Astrocyte (in vitro differentiated cells and primary cell): ENCODE measurements around the gene ATP11A. TPM values are rescaled to one million over a fixed set of nuclear protein-coding genes. Genes with fewer than 3 reads are reported as not detected.

Experiments
- DNase-seq: peaks from one replicate; pipeline ENCODE4 v3.0.0-alpha.2; 2010; ENCODE audit warnings: low read depth
- FAIRE-seq: peaks from 2 replicates; lab custom pipeline; 2011; peaks lifted over from hg19 to GRCh38; lab: Jason Lieb, UNC
- H2AFZ ChIP-seq: 2 replicates; pipeline ENCODE4 v1.6.0; 2012; ENCODE audit warnings: low read depth, low read length, inconsistent platforms
- H3K27ac ChIP-seq: 2 replicates; pipeline ENCODE4 v1.5.1; 2011; ENCODE audit warnings: low read depth, low read length, inconsistent platforms
- H3K27me3 ChIP-seq: 2 replicates; pipeline ENCODE4 v1.6.0; 2011; ENCODE audit warnings: low read length, inconsistent platforms; ENCODE audit not compliant: insufficient read depth
- H3K36me3 ChIP-seq: 2 replicates; pipeline ENCODE4 v1.5.1; 2011; ENCODE audit warnings: low read length, inconsistent platforms; ENCODE audit not compliant: insufficient read depth
- H3K4me1 ChIP-seq: 2 replicates; pipeline ENCODE4 v1.5.1; 2011; ENCODE audit warnings: low read length, inconsistent platforms; ENCODE audit not compliant: insufficient read depth
- H3K4me2 ChIP-seq: 2 replicates; pipeline ENCODE4 v1.6.0; 2012; ENCODE audit warnings: low read length, inconsistent platforms
- H3K4me3 ChIP-seq: 2 replicates; pipeline ENCODE4 v1.5.1; 2011; ENCODE audit warnings: low read depth, mild to moderate bottlenecking, low read length, inconsistent platforms; ENCODE audit not compliant: insufficient read depth
- H3K79me2 ChIP-seq: 2 replicates; pipeline ENCODE4 v1.6.0; 2012; ENCODE audit warnings: mild to moderate bottlenecking, low read length, inconsistent platforms; ENCODE audit not compliant: insufficient read depth
- H3K9ac ChIP-seq: 2 replicates; pipeline ENCODE4 v1.6.0; 2012; ENCODE audit warnings: mild to moderate bottlenecking, low read length, inconsistent platforms
- H3K9me3 ChIP-seq: 2 replicates; pipeline ENCODE4 v1.5.1; 2012; ENCODE audit warnings: low read depth, mild to moderate bottlenecking, low read length, inconsistent platforms; ENCODE audit not compliant: insufficient read depth
- H4K20me1 ChIP-seq: 2 replicates; pipeline ENCODE4 v1.6.0; 2012; ENCODE audit warnings: low read length, inconsistent platforms; ENCODE audit not compliant: insufficient read depth
- H3K27ac Mint-ChIP-seq: one replicate; pipeline ENCODE4 v1.8.0; 2021; ENCODE audit warnings: mild to moderate bottlenecking, mixed read lengths; ENCODE audit not compliant: unreplicated experiment
- H3K27me3 Mint-ChIP-seq: one replicate; pipeline ENCODE4 v1.8.0; 2021; ENCODE audit warnings: low read depth, mixed read lengths; ENCODE audit not compliant: unreplicated experiment
- H3K36me3 Mint-ChIP-seq: one replicate; pipeline ENCODE4 v1.8.0; 2021; ENCODE audit warnings: low read depth, mixed read lengths; ENCODE audit not compliant: unreplicated experiment
- H3K4me1 Mint-ChIP-seq: one replicate; pipeline ENCODE4 v1.8.0; 2021; ENCODE audit warnings: low read depth, mixed read lengths; ENCODE audit not compliant: unreplicated experiment
- H3K4me3 Mint-ChIP-seq: one replicate; pipeline ENCODE4 v1.8.0; 2021; ENCODE audit warnings: mild to moderate bottlenecking, moderate library complexity, mixed read lengths; ENCODE audit not compliant: unreplicated experiment
- H3K9me3 Mint-ChIP-seq: one replicate; pipeline ENCODE4 v1.8.0; 2021; ENCODE audit warnings: mild to moderate bottlenecking, mixed read lengths; ENCODE audit not compliant: unreplicated experiment
- EZH2 ChIP-seq: IDR thresholded peaks from 2 replicates; pipeline ENCODE4 v1.6.1; 2012; ENCODE audit warnings: mild to moderate bottlenecking, low read length, inconsistent platforms; ENCODE audit not compliant: insufficient read depth
- total RNA-seq: library from RNA; stranded (reverse); gene quantifications from 2 replicates; pipeline ENCODE4 v1.2.1, GENCODE V29; 2021
- TF ChIP-seq, protein P1 (sequence below): IDR thresholded peaks from 2 replicates; pipeline ENCODE4 v1.5.1; 2011; ENCODE audit warnings: low read depth, mild to moderate bottlenecking, inconsistent platforms, low read length, moderate library complexity; ENCODE audit not compliant: insufficient read depth

The ATP11A gene
- total RNA-seq, 1 donor from 2014 or later, result 38.9 TPM

- FAIRE-seq (no peak), DNase-seq (no peak)
- Histone ChIP-seq H2AFZ (no peak overlapping the region), H3K9me3 (no peaks in the 10 kb centered on the region), H4K20me1 (peaks cover 21% of the 10 kb centered on the region), H3K36me3 (no peaks in the 10 kb centered on the region), H3K4me1 (peaks cover 2% of the 10 kb centered on the region), H3K9ac (no peak overlapping the region), H3K27me3 (peaks cover 12% of the 10 kb centered on the region), H3K4me3 (no peak overlapping the region), H3K4me2 (no peak overlapping the region), H3K79me2 (peaks cover 12% of the 10 kb centered on the region), H3K27ac (no peak overlapping the region)
- Mint-ChIP-seq H3K27ac (no peak overlapping the region), H3K36me3 (peaks cover 3% of the 10 kb centered on the region), H3K4me3 (no peak overlapping the region), H3K9me3 (no peaks in the 10 kb centered on the region), H3K4me1 (peaks cover 26% of the 10 kb centered on the region), H3K27me3 (no peaks in the 10 kb centered on the region)
- no peak for TF ChIP-seq EZH2
Observed at GRCh38 chr13:112696001-112696868, 6.4 kb downstream of the ATP11A start.

- H3K4me3 Mint-ChIP-seq, result no peak overlapping the region
- H3K27me3 ChIP-seq, result peaks cover 6% of the 10 kb centered on the region
- H3K27ac ChIP-seq, result no peak overlapping the region
- peaks cover 4% of the 10 kb centered on the region for H3K36me3 Mint-ChIP-seq
- no peaks in the 10 kb centered on the region for H3K9me3 ChIP-seq
- no peak for DNase-seq
- peaks cover 19% of the 10 kb centered on the region for H3K4me1 Mint-ChIP-seq
- TF ChIP-seq EZH2, result no peak
- TF ChIP-seq, protein P1, sequence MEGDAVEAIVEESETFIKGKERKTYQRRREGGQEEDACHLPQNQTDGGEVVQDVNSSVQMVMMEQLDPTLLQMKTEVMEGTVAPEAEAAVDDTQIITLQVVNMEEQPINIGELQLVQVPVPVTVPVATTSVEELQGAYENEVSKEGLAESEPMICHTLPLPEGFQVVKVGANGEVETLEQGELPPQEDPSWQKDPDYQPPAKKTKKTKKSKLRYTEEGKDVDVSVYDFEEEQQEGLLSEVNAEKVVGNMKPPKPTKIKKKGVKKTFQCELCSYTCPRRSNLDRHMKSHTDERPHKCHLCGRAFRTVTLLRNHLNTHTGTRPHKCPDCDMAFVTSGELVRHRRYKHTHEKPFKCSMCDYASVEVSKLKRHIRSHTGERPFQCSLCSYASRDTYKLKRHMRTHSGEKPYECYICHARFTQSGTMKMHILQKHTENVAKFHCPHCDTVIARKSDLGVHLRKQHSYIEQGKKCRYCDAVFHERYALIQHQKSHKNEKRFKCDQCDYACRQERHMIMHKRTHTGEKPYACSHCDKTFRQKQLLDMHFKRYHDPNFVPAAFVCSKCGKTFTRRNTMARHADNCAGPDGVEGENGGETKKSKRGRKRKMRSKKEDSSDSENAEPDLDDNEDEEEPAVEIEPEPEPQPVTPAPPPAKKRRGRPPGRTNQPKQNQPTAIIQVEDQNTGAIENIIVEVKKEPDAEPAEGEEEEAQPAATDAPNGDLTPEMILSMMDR, result no peak
- H3K9me3 Mint-ChIP-seq, result no peaks in the 10 kb centered on the region
- no peaks in the 10 kb centered on the region for H3K4me1 ChIP-seq
- peaks cover 14% of the 10 kb centered on the region for H4K20me1 ChIP-seq
- H3K9ac ChIP-seq, result no peak overlapping the region
- H3K4me3 ChIP-seq, result no peak overlapping the region
- no peak overlapping the region for H3K27ac Mint-ChIP-seq
- no peak for FAIRE-seq
- peaks cover 7% of the 10 kb centered on the region for H3K79me2 ChIP-seq
- no peak overlapping the region for H2AFZ ChIP-seq
- H3K4me2 ChIP-seq, result no peak overlapping the region
- no peaks in the 10 kb centered on the region for H3K27me3 Mint-ChIP-seq
- no peaks in the 10 kb centered on the region for H3K36me3 ChIP-seq
Observed at GRCh38 chr13:112696869-112697465, 7.1 kb downstream of the ATP11A start.

DNA sequence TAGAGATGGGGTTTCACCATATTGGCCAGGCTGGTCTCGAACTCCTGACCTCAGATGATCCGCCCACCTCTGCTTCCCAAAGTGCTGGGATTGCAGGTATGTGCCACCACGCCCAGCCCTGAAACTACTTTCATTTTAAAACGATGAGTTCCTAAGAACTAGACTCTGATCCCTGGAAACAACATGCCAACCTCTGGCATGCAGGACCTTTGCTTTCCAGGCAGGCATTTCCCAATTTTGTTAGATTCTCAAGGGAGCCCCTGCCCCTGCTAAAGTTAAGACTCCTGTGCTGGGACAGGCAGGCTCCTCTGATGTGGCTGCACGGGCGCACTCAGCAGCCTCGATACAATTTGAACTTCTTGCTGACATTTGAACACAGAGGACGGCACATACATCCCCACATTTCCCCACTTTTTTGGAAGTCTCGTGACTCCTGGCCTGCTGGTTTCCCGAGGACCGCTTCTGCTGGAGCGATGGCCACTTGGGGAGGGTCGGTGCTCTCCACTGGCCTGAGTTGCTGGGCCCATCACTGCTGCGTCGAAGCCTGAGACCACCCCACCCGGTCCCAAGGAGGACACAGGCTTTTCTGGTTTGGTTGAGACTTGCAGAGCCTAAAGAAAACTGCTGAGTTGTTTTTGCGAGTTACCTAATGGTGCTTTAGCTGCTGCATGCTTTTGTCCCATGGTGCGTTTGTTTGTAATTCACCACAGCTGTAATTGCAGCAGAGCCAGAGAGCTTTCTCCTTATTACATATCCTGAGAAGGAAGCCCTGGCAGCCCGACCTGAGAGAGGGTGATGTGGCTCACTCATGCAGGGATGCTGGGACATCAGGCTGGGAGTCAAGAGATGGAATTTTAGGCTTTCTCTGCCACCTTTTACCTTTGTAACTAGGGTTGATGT lies 8.2 kb downstream of the ATP11A start:
- Mint-ChIP-seq H3K4me1 (peaks cover 13% of the 10 kb centered on the region), H3K4me3 (no peak overlapping the region), H3K27me3 (no peaks in the 10 kb centered on the region), H3K9me3 (no peaks in the 10 kb centered on the region), H3K36me3 (peaks cover 4% of the 10 kb centered on the region), H3K27ac (peak overlapping the region; percentile 58)
- H4K20me1 ChIP-seq, result peaks cover 12% of the 10 kb centered on the region
- DNase-seq, result no peak
- H3K79me2 ChIP-seq, result peaks cover 5% of the 10 kb centered on the region
- TF ChIP-seq EZH2, result no peak
- TF ChIP-seq, protein P1, result no peak
- H3K9ac ChIP-seq, result no peak overlapping the region
- H3K9me3 ChIP-seq, result no peaks in the 10 kb centered on the region
- no peak overlapping the region for H3K4me3 ChIP-seq
- H3K4me1 ChIP-seq, result no peaks in the 10 kb centered on the region
- no peaks in the 10 kb centered on the region for H3K27me3 ChIP-seq
- no peaks in the 10 kb centered on the region for H3K36me3 ChIP-seq
- H3K4me2 ChIP-seq, result no peak overlapping the region
- FAIRE-seq, result no peak
- H2AFZ ChIP-seq, result no peak overlapping the region
- no peak overlapping the region for H3K27ac ChIP-seq
